Large intestine (tissue), 3 donors: Measurements from ENCODE around the gene CREB3. TPM values are rescaled to one million over a fixed set of nuclear protein-coding genes. Genes with fewer than 3 reads are reported as not detected.

Experiments used
- DNase-seq, 2 donors: peaks; one replicate each; pipeline versions ENCODE4 v3.0.0 to v3.0.0-alpha.2; 2013
- H3K27ac ChIP-seq: one replicate; pipeline ENCODE4 v1.5.1; 2013; ENCODE audit warnings: low read length
- H3K27me3 ChIP-seq: 2 replicates; pipeline ENCODE4 v1.6.1; 2013; ENCODE audit warnings: low read length; ENCODE audit not compliant: control insufficient read depth, insufficient read depth
- H3K36me3 ChIP-seq: 2 replicates; pipeline ENCODE4 v1.6.1; 2013; ENCODE audit warnings: low read length; ENCODE audit not compliant: control insufficient read depth, insufficient read depth
- H3K4me1 ChIP-seq: one replicate; pipeline ENCODE4 v1.6.1; 2013; ENCODE audit warnings: low read length; ENCODE audit not compliant: control insufficient read depth, insufficient read depth
- H3K4me3 ChIP-seq: one replicate; pipeline ENCODE4 v1.5.1; 2013; ENCODE audit warnings: low read length
- H3K9me3 ChIP-seq: one replicate; pipeline ENCODE4 v1.6.1; 2013; ENCODE audit warnings: mild to moderate bottlenecking, low read depth, low read length, moderate library complexity; ENCODE audit not compliant: control insufficient read depth
- WGBS: methylation state at CpG from one replicate; pipeline ENCODE4 v1.1.5; 2013; ENCODE audit warnings: low lambda C conversion rate; ENCODE audit not compliant: insufficient coverage; 5-methylcytosine and 5-hydroxymethylcytosine counted together
- polyA plus RNA-seq: library from polyadenylated mRNA; unstranded; fragments of 120-200 nt; gene quantifications from one replicate; pipeline ENCODE4 v1.2.1, GENCODE V29; 2013

The CREB3 gene
- polyA plus RNA-seq, 1 donor: 25.4 TPM

GRCh38 chr9:35745569-35745968 is 13.1 kb downstream of the CREB3 start:
- Histone ChIP-seq H3K9me3 (no peaks in the 10 kb centered on the region), H3K27ac (peak overlapping the region; percentile 17), H3K4me1 (peaks cover 21% of the 10 kb centered on the region), H3K27me3 (no peaks in the 10 kb centered on the region), H3K36me3 (peaks cover 44% of the 10 kb centered on the region), H3K4me3 (no peak overlapping the region)
- no CpG with 5 or more reads among the region's 1 CpG for WGBS
- no peak for DNase-seq

GRCh38 chr9:35746583-35746982 is 14.1 kb downstream of the CREB3 start:
- Histone ChIP-seq H3K27me3 (no peaks in the 10 kb centered on the region), H3K4me3 (peak overlapping the region; percentile 69), H3K36me3 (peaks cover 45% of the 10 kb centered on the region), H3K27ac (peak overlapping the region; percentile 87), H3K9me3 (no peaks in the 10 kb centered on the region), H3K4me1 (peaks cover 24% of the 10 kb centered on the region)
- no CpG with 5 or more reads among the region's 3 CpGs for WGBS
- DNase-seq: peak; percentile 56 to 83

DNA sequence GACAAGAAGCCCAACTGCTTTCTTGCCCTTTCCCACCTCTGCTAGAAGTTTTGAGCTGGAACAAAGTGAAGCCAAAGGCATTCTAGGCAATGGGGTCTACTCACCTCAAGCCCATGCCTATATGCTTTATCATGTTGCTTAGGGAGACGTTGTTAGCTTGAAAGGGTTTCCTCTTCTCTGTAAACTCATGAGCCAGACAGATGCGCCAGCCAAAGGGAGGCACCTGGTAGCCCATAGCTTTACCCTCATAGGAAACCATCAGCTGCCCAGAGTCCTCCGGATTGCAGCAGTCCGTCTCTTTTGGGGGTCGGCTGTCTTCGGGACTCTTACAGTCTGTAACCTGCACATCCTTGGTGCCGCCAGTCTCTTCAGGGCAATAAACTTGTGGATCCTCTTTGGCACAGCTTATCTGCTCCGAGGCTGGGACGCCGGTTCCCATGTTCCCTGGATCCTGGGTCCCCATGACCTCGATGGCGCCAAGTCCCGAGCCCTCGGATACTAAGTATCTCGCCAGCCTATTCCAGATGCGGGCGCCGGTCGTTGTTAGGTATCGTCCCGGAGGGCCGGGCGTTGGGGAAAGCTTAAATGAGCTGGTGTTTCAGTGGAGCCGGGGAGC is 15.9 kb downstream of the CREB3 start:
- peaks cover 45% of the 10 kb centered on the region for H3K36me3 ChIP-seq
- H3K4me1 ChIP-seq: peaks cover 24% of the 10 kb centered on the region
- peak overlapping the region; percentile 69 for H3K4me3 ChIP-seq
- no peaks in the 10 kb centered on the region for H3K27me3 ChIP-seq
- no peaks in the 10 kb centered on the region for H3K9me3 ChIP-seq
- no CpG with 5 or more reads among the region's 24 CpGs for WGBS
- H3K27ac ChIP-seq: peak overlapping the region; percentile 87
- no peak for DNase-seq

- peak; percentile 86 to 95 for DNase-seq
- Histone ChIP-seq H3K4me1 (peaks cover 24% of the 10 kb centered on the region), H3K27ac (peak within 1 kb of the TSS; percentile 87), H3K27me3 (no peaks in the 10 kb centered on the region), H3K4me3 (peak within 1 kb of the TSS; percentile 91), H3K36me3 (peaks cover 45% of the 10 kb centered on the region), H3K9me3 (no peaks in the 10 kb centered on the region)
- no CpG with 5 or more reads among the region's 69 CpGs for WGBS
Measured at GRCh38 chr9:35748858-35749514, 16.5 kb downstream of the CREB3 start, which contains the start of the genes GBA2 and RGP1. Gene GBA2, minus strand, starts transcription at chr9:35749228. Its CDS starts 524 bp downstream, at chr9:35748704. Gene RGP1, plus strand, starts transcription at chr9:35749287. Its CDS starts 469 bp downstream, at chr9:35749756.

DNA sequence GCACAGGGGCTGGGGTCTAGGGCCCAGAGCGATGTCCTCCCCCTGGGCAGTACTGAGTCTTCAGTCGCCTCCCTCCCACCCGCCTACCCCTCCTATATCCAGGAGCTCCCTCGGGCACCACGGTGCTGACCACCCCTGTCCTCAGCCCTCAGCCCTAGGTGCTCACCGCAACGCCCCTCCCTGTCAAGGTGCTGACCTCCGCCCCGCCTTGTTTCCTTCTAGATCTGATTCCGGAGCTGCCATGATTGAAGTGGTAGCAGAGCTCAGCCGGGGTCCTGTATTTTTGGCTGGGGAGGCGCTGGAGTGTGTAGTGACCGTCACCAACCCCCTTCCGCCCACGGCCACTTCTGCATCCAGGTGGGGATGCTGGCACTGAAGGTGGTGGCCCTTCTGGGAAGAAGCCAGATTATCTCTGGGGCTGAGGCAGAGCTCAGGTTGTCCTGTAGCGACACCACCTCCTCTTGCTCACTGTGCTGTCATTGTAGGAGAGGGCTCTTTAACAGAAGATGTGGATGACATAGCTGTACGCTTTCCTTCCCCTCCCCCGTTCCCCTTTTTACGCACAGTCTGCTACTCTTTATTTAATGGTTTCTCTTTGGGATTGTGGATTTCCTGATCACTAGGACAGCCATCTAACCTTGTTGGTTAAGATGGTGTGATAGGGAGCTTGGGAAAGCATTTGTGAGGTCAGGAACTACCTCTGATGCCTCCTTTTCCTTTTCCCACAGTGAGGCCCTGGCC is 17.2 kb downstream of the CREB3 start:
- H3K27me3 ChIP-seq: no peaks in the 10 kb centered on the region
- peak; percentile 29 to 78 for DNase-seq
- peak overlapping the region; percentile 91 for H3K4me3 ChIP-seq
- no peaks in the 10 kb centered on the region for H3K9me3 ChIP-seq
- peak overlapping the region; percentile 87 for H3K27ac ChIP-seq
- peaks cover 45% of the 10 kb centered on the region for H3K36me3 ChIP-seq
- no CpG with 5 or more reads among the region's 19 CpGs for WGBS
- H3K4me1 ChIP-seq: peaks cover 24% of the 10 kb centered on the region

DNA sequence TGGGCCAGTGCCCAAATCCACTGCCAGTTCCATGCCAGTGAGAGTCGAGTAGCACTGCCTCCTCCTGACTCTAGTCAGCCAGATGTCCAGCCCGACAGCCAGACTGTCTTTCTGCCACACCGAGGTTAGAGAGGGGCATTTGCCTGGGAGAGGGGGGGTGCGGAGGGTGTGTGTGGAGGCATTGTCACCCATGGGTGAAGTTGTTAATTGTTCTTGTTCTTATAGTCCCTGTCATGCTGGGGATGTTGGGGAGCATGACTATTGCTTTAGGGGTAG is 17.7 kb downstream of the CREB3 start:
- H3K27ac ChIP-seq: peak overlapping the region; percentile 87
- H3K4me1 ChIP-seq: peaks cover 24% of the 10 kb centered on the region
- H3K36me3 ChIP-seq: peaks cover 46% of the 10 kb centered on the region
- H3K9me3 ChIP-seq: no peaks in the 10 kb centered on the region
- no peak for DNase-seq
- WGBS: no CpG with 5 or more reads among the region's 4 CpGs
- no peaks in the 10 kb centered on the region for H3K27me3 ChIP-seq
- peak overlapping the region; percentile 91 for H3K4me3 ChIP-seq

DNA sequence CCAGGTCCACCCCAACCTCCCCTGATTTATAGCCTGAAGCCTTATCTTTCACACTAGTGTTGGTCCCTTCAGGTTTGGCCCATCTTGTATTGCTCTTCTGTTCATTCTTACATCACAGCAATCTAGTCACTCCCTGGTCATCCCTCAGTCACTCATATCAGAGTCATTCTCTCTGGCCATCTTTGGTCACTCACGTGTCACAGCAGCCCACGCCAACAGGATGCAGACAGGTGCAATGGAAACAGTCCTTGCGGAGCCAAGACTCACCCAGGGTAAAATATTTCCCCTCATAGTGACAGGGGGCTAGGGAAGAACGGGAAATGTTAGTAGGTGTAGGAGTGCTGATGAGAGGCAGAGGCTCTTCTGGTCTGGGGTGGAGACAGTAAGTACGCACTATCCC is 21.0 kb downstream of the CREB3 start:
- H3K4me1 ChIP-seq: peaks cover 20% of the 10 kb centered on the region
- WGBS: no CpG with 5 or more reads among the region's 5 CpGs
- H3K4me3 ChIP-seq: no peak overlapping the region
- H3K27me3 ChIP-seq: no peaks in the 10 kb centered on the region
- peaks cover 46% of the 10 kb centered on the region for H3K36me3 ChIP-seq
- no peak for DNase-seq
- H3K9me3 ChIP-seq: no peaks in the 10 kb centered on the region
- H3K27ac ChIP-seq: no peak overlapping the region

GRCh38 chr9:35754264-35754663 is 21.8 kb downstream of the CREB3 start, which contains the start of gene MSMP:
Gene MSMP, minus strand, starts transcription at chr9:35754276. Its CDS starts 147 bp downstream, at chr9:35754129.
- WGBS: no CpG with 5 or more reads among the region's 3 CpGs
- peaks cover 24% of the 10 kb centered on the region for H3K4me1 ChIP-seq
- DNase-seq: no peak
- H3K4me3 ChIP-seq: no peak within 1 kb of the TSS
- H3K9me3 ChIP-seq: no peaks in the 10 kb centered on the region
- H3K36me3 ChIP-seq: peaks cover 46% of the 10 kb centered on the region
- H3K27me3 ChIP-seq: no peaks in the 10 kb centered on the region
- H3K27ac ChIP-seq: no peak within 1 kb of the TSS

- peaks cover 46% of the 10 kb centered on the region for H3K36me3 ChIP-seq
- WGBS: 100% methylated on average over 1 of the region's 4 CpGs
Measured at GRCh38 chr9:35755071-35755470, 22.6 kb downstream of the CREB3 start.

More at GRCh38 chr9:35755071-35755470, 22.6 kb downstream of the CREB3 start:
- no peaks in the 10 kb centered on the region for H3K27me3 ChIP-seq
- H3K9me3 ChIP-seq: no peaks in the 10 kb centered on the region
- H3K27ac ChIP-seq: no peak overlapping the region
- peaks cover 19% of the 10 kb centered on the region for H3K4me1 ChIP-seq
- no peak overlapping the region for H3K4me3 ChIP-seq
- no peak for DNase-seq
